ENCODE results near the gene NASP. TPM values are rescaled to one million over a fixed set of nuclear protein-coding genes. Genes with fewer than 3 reads are reported as not detected.
A peak's percentile ranks its signal among the peaks of the same experiment; 100 is the strongest.

The NASP gene
- total RNA-seq, result 67.5 TPM

- DNase-seq, result peak; percentile 93
Observed at GRCh38 chr1:45583666-45584350, at the start of gene NASP. Gene NASP (plus strand): TSS chr1:45584041. CDS start chr1:45584147, 106 bp downstream.

GRCh38 chr1:45535988-45536766 lies 47.7 kb upstream of the NASP start:
- no peak for DNase-seq

- no peak for DNase-seq
Observed at GRCh38 chr1:45536886-45537285, 47.0 kb upstream of the NASP start.

- DNase-seq, result no peak
Observed at GRCh38 chr1:45541193-45541592, 42.6 kb upstream of the NASP start.

- DNase-seq, result no peak
Observed at GRCh38 chr1:45542591-45542990, 41.2 kb upstream of the NASP start.

GRCh38 chr1:45543581-45544417 lies 40.0 kb upstream of the NASP start:
- DNase-seq, result peak; percentile 30

- DNase-seq, result no peak
Observed at GRCh38 chr1:45544530-45544929, 39.3 kb upstream of the NASP start.

GRCh38 chr1:45545019-45545493 lies 38.8 kb upstream of the NASP start:
- no peak for DNase-seq

GRCh38 chr1:45545553-45546310 lies 38.1 kb upstream of the NASP start:
- DNase-seq, result no peak

- DNase-seq, result peak; percentile 86
Observed at GRCh38 chr1:45550401-45551351, 33.2 kb upstream of the NASP start, which contains the start of gene AKR1A1. Gene AKR1A1 (plus strand): TSS chr1:45550826. CDS start chr1:45561795, 10,969 bp downstream.

GRCh38 chr1:45551684-45552083 lies 32.2 kb upstream of the NASP start:
- DNase-seq, result no peak

GRCh38 chr1:45552331-45552730 lies 31.5 kb upstream of the NASP start:
- DNase-seq, result no peak

- DNase-seq, result no peak
Observed at GRCh38 chr1:45554198-45554597, 29.6 kb upstream of the NASP start.

- DNase-seq, result no peak
Observed at GRCh38 chr1:45557422-45557944, 26.4 kb upstream of the NASP start.

GRCh38 chr1:45563843-45564242 lies 20.0 kb upstream of the NASP start:
- no peak for DNase-seq

GRCh38 chr1:45566722-45567121 lies 17.1 kb upstream of the NASP start:
- DNase-seq, result no peak

GRCh38 chr1:45567911-45568310 lies 15.9 kb upstream of the NASP start:
- DNase-seq, result no peak

GRCh38 chr1:45568421-45568820 lies 15.4 kb upstream of the NASP start:
- DNase-seq, result no peak

GRCh38 chr1:45569571-45569961 lies 14.3 kb upstream of the NASP start:
- DNase-seq, result no peak

GRCh38 chr1:45569962-45570581 lies 13.8 kb upstream of the NASP start:
- peak; percentile 68 for DNase-seq
